Peyer's patch (tissue), 4 donors: ENCODE results near the gene ARHGEF16.

Experiments
- CTCF ChIP-seq, 6 experiments: fragments of 450-650 bp in 4 of 6; fragments of 200-600 bp in 2 of 6; sonication (generic) in 1 of 6; IDR thresholded peaks; one replicate each; pipeline ENCODE4 v1.5.1; 2017 to 2019; ENCODE audit warnings: antibody characterized with exemption in 6 of 6, mild to moderate bottlenecking in 3 of 6, moderate library complexity in 1 of 6
- POLR2A ChIP-seq, 2 donors: fragments of 450-650 bp; IDR thresholded peaks; one replicate each; pipeline ENCODE4 v1.5.1; 2017; ENCODE audit warnings: antibody characterized with exemption in 2 of 2, mild to moderate bottlenecking in 2 of 2, moderate library complexity in 2 of 2

- TF ChIP-seq CTCF (IDR thresholded peaks at IDR 0.05) (no peak), POLR2A (IDR thresholded peaks at IDR 0.05) (no peak)
These were observed 56.4 kb downstream of the ARHGEF16 start for GRCh38 chr1:3510956-3511250.
